Thyroid gland (tissue), 4 donors: ENCODE measurements around the gene DVL1. TPM values are rescaled to one million over a fixed set of nuclear protein-coding genes. Genes with fewer than 3 reads are reported as not detected.

Experiments used
- DNase-seq, 2 donors: peaks; one replicate each; pipeline ENCODE4 v3.0.0-alpha.2; 2019
- H3K27ac ChIP-seq, 3 donors: fragments of 200-600 bp; sonication (generic); 1 replicate in 2 of 3; 2 replicates in 1 of 3; pipeline ENCODE4 v1.5.1; 2016 to 2019; ENCODE audit warnings: mild to moderate bottlenecking in 1 of 3, moderate library complexity in 1 of 3
- H3K27me3 ChIP-seq: fragments of 200-600 bp; sonication (generic); one replicate; pipeline ENCODE4 v1.5.1; 2019
- H3K36me3 ChIP-seq, 2 donors: fragments of 200-600 bp; sonication (generic); one replicate each; pipeline ENCODE4 v1.5.1; 2016 to 2019
- H3K4me1 ChIP-seq, 2 donors: fragments of 200-600 bp; sonication (generic); one replicate each; pipeline ENCODE4 v1.5.1; 2017 to 2019
- H3K4me3 ChIP-seq, 3 donors: fragments of 200-600 bp; sonication (generic); replicated peaks in 1 of 3; 1 replicate in 2 of 3; 2 replicates in 1 of 3; pipeline ENCODE4 v1.5.1; 2016; ENCODE audit warnings: mild to moderate bottlenecking in 1 of 3
- H3K9me3 ChIP-seq: fragments of 200-600 bp; sonication (generic); one replicate; pipeline ENCODE4 v1.5.1; 2017
- CTCF ChIP-seq, 6 experiments: fragments of 200-600 bp in 3 of 6; fragments of 450-650 bp in 3 of 6; sonication (generic) in 3 of 6; IDR thresholded peaks; one replicate each; pipeline ENCODE4 v1.5.1; 2016 to 2019; ENCODE audit warnings: antibody characterized with exemption in 6 of 6, mild to moderate bottlenecking in 2 of 6, inconsistent platforms in 1 of 6, moderate library complexity in 1 of 6
- POLR2A ChIP-seq, 2 donors: fragments of 450-650 bp; IDR thresholded peaks; one replicate each; pipeline ENCODE4 v1.6.1; 2017; ENCODE audit warnings: antibody characterized with exemption in 2 of 2, mild to moderate bottlenecking in 2 of 2, moderate library complexity in 1 of 2
- WGBS, 2 donors: methylation state at CpG; one replicate each; pipeline ENCODE4 v1.1.5; 2017; 5-methylcytosine and 5-hydroxymethylcytosine counted together
- intact Hi-C: fragments of 100-400 bp; cut with DNase I; formaldehyde crosslinking; loops from one replicate; pipeline ENCODE4 v1.15.1; 2023
- total RNA-seq, 4 donors: library from RNA; depleted of rRNA; stranded (reverse); fragments of >200 nt; gene quantifications; one replicate each; pipeline ENCODE4 v1.2.3, GENCODE V29; 2016

The DVL1 gene
- total RNA-seq, 4 donors from 2014 or later = 46.6 to 79.4 (median 61.7) TPM

GRCh38 chr1:1360506-1361169, 11.4 kb upstream of the DVL1 start:
- H3K9me3 ChIP-seq = no peaks in the 10 kb centered on the region
- no peak for TF ChIP-seq CTCF (IDR thresholded peaks at IDR 0.05)
- TF ChIP-seq POLR2A (IDR thresholded peaks at IDR 0.05) = no peak
- WGBS, 2 donors = 71 to 76% methylated on average over 17 to 19 of the region's 20 CpGs
- H3K36me3 ChIP-seq = no peaks in the 10 kb centered on the region
- peak in 1 of 2 donors; percentile 47 for DNase-seq
- peak overlapping the region in 2 of 3 donors; percentile 86 to 87 for H3K27ac ChIP-seq
- no peaks in the 10 kb centered on the region for H3K27me3 ChIP-seq
- H3K4me1 ChIP-seq = peaks cover 40 to 59% of the 10 kb centered on the region in 2 donors
- intact Hi-C loops = no loop called here
- H3K4me3 ChIP-seq = no peak overlapping the region

DNA sequence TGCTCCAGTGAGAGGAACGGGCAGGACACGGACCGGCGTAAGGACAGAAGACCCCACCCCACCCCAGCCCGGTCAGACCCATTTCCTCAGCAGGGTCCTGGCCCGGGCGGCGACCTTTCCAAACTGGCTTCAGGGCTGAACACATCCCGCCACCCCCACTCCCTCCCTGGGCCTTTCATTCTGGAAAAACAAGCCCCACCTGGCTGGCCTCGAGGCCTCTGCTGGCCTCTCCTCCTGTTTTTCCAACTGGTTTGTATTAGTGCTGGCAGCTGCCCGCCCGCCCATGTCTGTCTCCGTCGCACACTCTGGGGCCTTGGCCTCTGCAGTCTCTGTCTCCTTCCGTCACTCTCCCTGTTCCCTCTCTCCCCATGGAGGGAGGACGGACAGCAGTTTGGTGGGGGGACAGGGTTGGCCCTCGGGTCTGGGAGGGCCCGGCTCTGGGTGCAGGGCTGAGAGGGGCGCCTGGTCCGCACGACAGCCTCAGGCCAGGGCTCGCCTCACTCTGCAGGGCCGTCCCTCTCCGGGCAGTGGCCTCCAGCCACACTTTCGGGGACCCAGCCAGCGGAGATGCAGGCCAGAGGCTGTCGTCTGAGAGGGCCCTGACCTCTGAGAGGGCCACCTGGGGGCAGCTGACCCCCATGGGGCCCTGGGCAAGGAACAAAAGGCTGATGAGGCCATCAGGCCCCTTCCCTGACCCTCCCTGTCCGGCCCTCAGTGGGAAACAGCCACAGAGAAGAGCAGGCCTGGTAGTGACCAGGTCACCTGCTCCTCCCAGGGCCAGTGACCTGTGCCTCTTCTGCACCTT, 10.6 kb upstream of the DVL1 start:
- no peak overlapping the region for H3K4me3 ChIP-seq
- intact Hi-C loops = loop anchor here (5.0 kb wide), 1 partner anchor 43 kb away; no protein-coding TSS in a partner anchor
- peak; percentile 65 to 70 for DNase-seq
- no peaks in the 10 kb centered on the region for H3K9me3 ChIP-seq
- peak overlapping the region; percentile 41 to 87 (median 86) for H3K27ac ChIP-seq
- H3K36me3 ChIP-seq = no peaks in the 10 kb centered on the region
- no peak for TF ChIP-seq CTCF (IDR thresholded peaks at IDR 0.05)
- TF ChIP-seq POLR2A (IDR thresholded peaks at IDR 0.05) = no peak
- WGBS, 2 donors = 29 to 40% methylated on average over 9 to 14 of the region's 28 CpGs
- peaks cover 43 to 67% of the 10 kb centered on the region in 2 donors for H3K4me1 ChIP-seq
- no peaks in the 10 kb centered on the region for H3K27me3 ChIP-seq

DNA sequence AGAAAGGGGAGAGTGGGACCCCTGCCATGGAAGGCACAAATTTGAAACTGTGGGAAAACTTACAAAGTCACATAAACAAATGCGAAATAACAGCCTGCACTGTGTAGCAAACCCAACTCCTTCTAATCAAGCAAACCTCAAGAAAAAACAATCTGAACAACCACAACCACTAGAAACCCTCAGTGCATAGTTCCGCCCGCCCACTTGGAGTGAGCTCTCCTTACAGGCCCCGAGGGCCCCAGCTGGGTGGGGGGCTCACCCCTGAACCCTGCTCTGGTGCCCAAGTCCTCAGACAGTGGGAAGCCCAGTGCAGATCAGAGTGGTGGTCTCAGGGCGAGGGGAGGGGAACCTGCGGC, 10.1 kb upstream of the DVL1 start:
- Histone ChIP-seq H3K27ac (peak overlapping the region; percentile 49 to 87 (median 86)), H3K4me3 (no peak overlapping the region), H3K4me1 (peaks cover 43 to 73% of the 10 kb centered on the region in 2 donors), H3K36me3 (peaks cover 0 to 4% of the 10 kb centered on the region in 2 donors), H3K9me3 (no peaks in the 10 kb centered on the region), H3K27me3 (no peaks in the 10 kb centered on the region)
- 15 to 42% methylated on average over 4 to 6 of the region's 6 CpGs for WGBS, 2 donors
- DNase-seq = peak in 1 of 2 donors; percentile 44
- intact Hi-C loops = loop anchor here (5.0 kb wide), 1 partner anchor 42 kb away; no protein-coding TSS in a partner anchor
- TF ChIP-seq POLR2A (IDR thresholded peaks at IDR 0.05) (no peak), CTCF (IDR thresholded peaks at IDR 0.05) (no peak)

- DNase-seq = peak; percentile 61 to 65
- H3K9me3 ChIP-seq = no peaks in the 10 kb centered on the region
- intact Hi-C loops = loop anchor here (5.0 kb wide), 1 partner anchor 41 kb away; no protein-coding TSS in a partner anchor
- H3K36me3 ChIP-seq = peaks cover 0 to 4% of the 10 kb centered on the region in 2 donors
- H3K4me1 ChIP-seq = peaks cover 43 to 78% of the 10 kb centered on the region in 2 donors
- no peaks in the 10 kb centered on the region for H3K27me3 ChIP-seq
- TF ChIP-seq CTCF (IDR thresholded peaks at IDR 0.05) (no peak), POLR2A (IDR thresholded peaks at IDR 0.05) (no peak)
- H3K4me3 ChIP-seq = peak within 1 kb of the TSS in 1 of 3 donors; percentile 28
- peak within 1 kb of the TSS; percentile 49 to 87 (median 86) for H3K27ac ChIP-seq
- 21 to 24% methylated on average over 8 to 18 of the region's 29 CpGs for WGBS, 2 donors
These were observed 9.4 kb upstream of the DVL1 start, which contains the start of gene MXRA8 for GRCh38 chr1:1358433-1359271. Gene MXRA8, minus strand, starts transcription at chr1:1358555. Its CDS starts 51 bp downstream, at chr1:1358504.
